IMR-90 (cell line): ENCODE results near the gene ACSL3.

ENCODE experiments used
- CHD1 ChIP-seq: IDR thresholded peaks from 2 replicates; pipeline ENCODE4 v1.6.1; 2012; ENCODE audit warnings: low read depth, low read length, improper control_type of control experiment
- CTCF ChIP-seq: conservative IDR thresholded peaks from 2 replicates; pipeline ENCODE4 v1.5.1; 2012; ENCODE audit warnings: mild to moderate bottlenecking, low read depth, low read length, improper control_type of control experiment
- FOS ChIP-seq: fragments of 150-350 bp; IDR thresholded peaks from 2 replicates; pipeline ENCODE4 v1.6.1; 2016; ENCODE audit warnings: low read depth, low read length
- POLR2A ChIP-seq: IDR thresholded peaks from 2 replicates; pipeline ENCODE4 v1.6.1; 2012; ENCODE audit warnings: mild to moderate bottlenecking, low read depth, low read length
- SMC3 ChIP-seq: fragments of 150-350 bp; IDR thresholded peaks from 2 replicates; pipeline ENCODE4 v1.6.1; 2016; ENCODE audit warnings: low read depth, mild to moderate bottlenecking, antibody characterized with exemption, low read length, moderate library complexity

- TF ChIP-seq SMC3 (no peak), CTCF (no peak), POLR2A (no peak), CHD1 (no peak), FOS (no peak)
Measured at GRCh38 chr2:222865301-222865700, 4.5 kb downstream of the ACSL3 start.
